ENCODE measurements around the gene PDE6D. TPM values are rescaled to one million over a fixed set of nuclear protein-coding genes. Genes with fewer than 3 reads are reported as not detected.

The PDE6D gene
- total RNA-seq, 1 donor from 2014 or later: 47.1 TPM

DNA sequence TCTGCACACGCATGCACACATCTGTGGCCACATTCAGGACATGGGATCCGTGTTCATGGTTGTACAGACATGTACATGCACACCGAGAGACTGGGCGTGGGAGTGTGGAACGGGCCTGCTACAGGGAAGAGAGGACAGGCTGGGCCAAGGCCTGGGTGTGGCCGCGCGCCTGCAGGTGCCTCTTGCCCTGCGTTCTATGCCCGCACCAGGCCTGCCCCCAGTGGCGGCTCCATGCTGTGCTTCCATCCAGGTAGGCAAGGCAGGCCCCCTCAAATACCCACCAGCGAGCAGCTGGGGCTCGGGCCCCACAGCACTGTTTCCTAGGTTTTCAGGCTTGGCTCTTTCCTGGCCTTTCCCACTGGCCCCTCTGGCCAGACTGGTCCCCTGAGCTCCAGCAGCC is 88.2 kb downstream of the PDE6D start:
- TF ChIP-seq, protein P1, sequence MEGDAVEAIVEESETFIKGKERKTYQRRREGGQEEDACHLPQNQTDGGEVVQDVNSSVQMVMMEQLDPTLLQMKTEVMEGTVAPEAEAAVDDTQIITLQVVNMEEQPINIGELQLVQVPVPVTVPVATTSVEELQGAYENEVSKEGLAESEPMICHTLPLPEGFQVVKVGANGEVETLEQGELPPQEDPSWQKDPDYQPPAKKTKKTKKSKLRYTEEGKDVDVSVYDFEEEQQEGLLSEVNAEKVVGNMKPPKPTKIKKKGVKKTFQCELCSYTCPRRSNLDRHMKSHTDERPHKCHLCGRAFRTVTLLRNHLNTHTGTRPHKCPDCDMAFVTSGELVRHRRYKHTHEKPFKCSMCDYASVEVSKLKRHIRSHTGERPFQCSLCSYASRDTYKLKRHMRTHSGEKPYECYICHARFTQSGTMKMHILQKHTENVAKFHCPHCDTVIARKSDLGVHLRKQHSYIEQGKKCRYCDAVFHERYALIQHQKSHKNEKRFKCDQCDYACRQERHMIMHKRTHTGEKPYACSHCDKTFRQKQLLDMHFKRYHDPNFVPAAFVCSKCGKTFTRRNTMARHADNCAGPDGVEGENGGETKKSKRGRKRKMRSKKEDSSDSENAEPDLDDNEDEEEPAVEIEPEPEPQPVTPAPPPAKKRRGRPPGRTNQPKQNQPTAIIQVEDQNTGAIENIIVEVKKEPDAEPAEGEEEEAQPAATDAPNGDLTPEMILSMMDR (IDR thresholded peaks at IDR 0.05; ENCODE audit: partially characterized antibody, unreplicated experiment): no peak
- H3K9me3 Mint-ChIP-seq (ENCODE audit: unreplicated experiment): no peaks in the 10 kb centered on the region
- peaks cover 5% of the 10 kb centered on the region for H3K27me3 Mint-ChIP-seq (ENCODE audit: unreplicated experiment)
- no peak overlapping the region for H3K4me3 Mint-ChIP-seq (ENCODE audit: unreplicated experiment)
- peaks cover under 1% of the 10 kb centered on the region for H3K4me1 Mint-ChIP-seq (ENCODE audit: low read depth, unreplicated experiment)
- DNase-seq: no peak
- no peaks in the 10 kb centered on the region for H3K36me3 Mint-ChIP-seq (ENCODE audit: unreplicated experiment)
- no peak overlapping the region for H3K27ac Mint-ChIP-seq (ENCODE audit: unreplicated experiment)

DNA sequence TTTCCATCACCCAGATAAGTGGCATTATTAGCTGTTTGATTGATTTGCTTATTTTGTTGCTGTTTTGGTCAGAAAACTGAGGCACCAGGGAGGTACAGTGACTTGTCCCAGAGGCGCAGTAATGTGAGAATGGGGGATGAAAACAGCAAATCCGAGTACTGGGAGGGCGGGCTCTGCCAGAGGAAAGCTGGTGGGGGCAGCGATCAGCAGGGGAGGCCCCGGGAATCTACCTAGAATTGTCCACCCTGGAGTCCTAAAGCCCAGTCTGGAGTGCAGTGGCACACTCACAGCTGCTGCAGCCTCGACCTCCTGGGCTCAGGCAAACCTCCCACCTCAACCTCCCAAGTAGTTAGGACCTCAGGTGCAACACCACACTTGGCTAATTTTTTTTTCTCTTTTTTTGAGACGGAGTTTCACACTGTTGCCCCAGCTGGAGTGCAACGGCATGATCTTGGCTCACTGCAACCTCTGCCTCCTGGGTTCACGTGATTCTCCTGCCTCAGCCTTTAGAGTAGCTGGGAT is 89.8 kb downstream of the PDE6D start:
- Mint-ChIP-seq H3K4me1 (ENCODE audit: low read depth, unreplicated experiment) (peaks cover 9% of the 10 kb centered on the region), H3K27me3 (ENCODE audit: unreplicated experiment) (peaks cover 10% of the 10 kb centered on the region), H3K4me3 (ENCODE audit: unreplicated experiment) (no peak overlapping the region), H3K36me3 (ENCODE audit: unreplicated experiment) (no peaks in the 10 kb centered on the region), H3K27ac (ENCODE audit: unreplicated experiment) (no peak overlapping the region), H3K9me3 (ENCODE audit: unreplicated experiment) (peaks cover 6% of the 10 kb centered on the region)
- no peak for DNase-seq
- TF ChIP-seq, protein P1 (IDR thresholded peaks at IDR 0.05; ENCODE audit: partially characterized antibody, unreplicated experiment): no peak

DNA sequence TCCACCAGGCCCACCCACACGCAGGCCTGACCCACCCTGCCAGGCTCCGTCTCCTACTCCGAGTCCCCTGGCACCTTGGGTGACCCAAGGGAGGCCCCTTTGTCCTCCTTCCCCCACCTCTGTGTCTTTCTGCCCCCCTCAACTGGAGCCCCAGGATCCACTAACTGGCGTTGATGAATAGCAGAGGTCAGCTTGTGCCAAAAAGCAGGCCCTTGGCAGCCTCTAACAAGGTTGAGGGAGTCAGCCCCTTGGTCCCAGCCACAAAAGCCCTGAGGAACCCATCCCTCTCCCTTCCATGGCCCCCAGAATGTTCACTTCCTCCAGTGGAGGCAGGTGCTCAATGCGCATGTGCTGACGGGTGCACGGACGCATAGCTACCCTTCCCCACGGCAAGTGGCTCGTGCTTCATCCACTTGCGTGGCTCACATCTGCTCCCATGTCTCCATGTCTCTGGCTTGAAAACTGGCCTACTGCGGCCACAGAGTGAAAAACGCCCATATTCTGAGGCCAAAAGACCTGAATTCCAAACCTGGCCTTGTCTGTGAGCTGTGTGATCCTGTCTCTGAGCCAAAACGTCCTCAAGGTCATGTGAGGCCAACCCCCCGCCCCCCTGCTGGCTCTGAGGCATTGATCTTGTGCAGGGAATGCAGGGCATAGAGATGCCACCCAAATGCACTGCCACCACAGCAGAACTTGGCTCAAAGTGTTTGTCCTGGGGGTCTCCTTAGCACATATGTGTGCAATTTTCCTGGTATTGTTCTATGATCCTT is 91.8 kb downstream of the PDE6D start:
- no peak for DNase-seq
- Mint-ChIP-seq H3K4me3 (ENCODE audit: unreplicated experiment) (no peak overlapping the region), H3K27me3 (ENCODE audit: unreplicated experiment) (peaks cover 10% of the 10 kb centered on the region)

DNA sequence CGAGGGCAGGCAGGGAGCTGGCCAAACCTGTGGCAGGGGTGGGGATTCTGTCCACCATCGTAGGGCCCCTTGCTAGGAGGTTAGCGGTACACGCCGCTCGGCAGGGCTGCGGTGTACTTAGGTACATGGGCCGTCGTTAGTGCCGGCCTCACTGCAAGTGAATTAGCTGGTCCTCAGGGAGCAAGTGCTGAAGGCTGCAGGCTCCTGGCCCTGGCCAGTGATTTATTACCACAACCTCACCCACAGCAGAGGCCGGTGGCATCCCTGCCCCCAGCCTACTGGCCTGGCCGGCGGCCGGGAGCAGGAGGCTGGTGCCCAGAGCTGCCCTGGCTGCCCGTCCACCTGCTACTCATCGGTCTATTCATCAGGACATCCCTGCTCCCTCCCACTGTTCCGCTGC is 92.4 kb downstream of the PDE6D start:
- Mint-ChIP-seq H3K4me3 (ENCODE audit: unreplicated experiment) (no peak overlapping the region), H3K27ac (ENCODE audit: unreplicated experiment) (no peak overlapping the region), H3K27me3 (ENCODE audit: unreplicated experiment) (peaks cover 8% of the 10 kb centered on the region), H3K9me3 (ENCODE audit: unreplicated experiment) (peaks cover 8% of the 10 kb centered on the region), H3K4me1 (ENCODE audit: low read depth, unreplicated experiment) (peaks cover 9% of the 10 kb centered on the region), H3K36me3 (ENCODE audit: unreplicated experiment) (no peaks in the 10 kb centered on the region)
- DNase-seq: no peak
- TF ChIP-seq, protein P1 (IDR thresholded peaks at IDR 0.05; ENCODE audit: partially characterized antibody, unreplicated experiment): no peak

More for the DNA sequence above, 91.8 kb downstream of the PDE6D start:
- H3K36me3 Mint-ChIP-seq (ENCODE audit: unreplicated experiment): no peaks in the 10 kb centered on the region
- H3K4me1 Mint-ChIP-seq (ENCODE audit: low read depth, unreplicated experiment): peaks cover 9% of the 10 kb centered on the region
- TF ChIP-seq, protein P1 (IDR thresholded peaks at IDR 0.05; ENCODE audit: partially characterized antibody, unreplicated experiment): no peak
- peaks cover 8% of the 10 kb centered on the region for H3K9me3 Mint-ChIP-seq (ENCODE audit: unreplicated experiment)
- no peak overlapping the region for H3K27ac Mint-ChIP-seq (ENCODE audit: unreplicated experiment)

DNA sequence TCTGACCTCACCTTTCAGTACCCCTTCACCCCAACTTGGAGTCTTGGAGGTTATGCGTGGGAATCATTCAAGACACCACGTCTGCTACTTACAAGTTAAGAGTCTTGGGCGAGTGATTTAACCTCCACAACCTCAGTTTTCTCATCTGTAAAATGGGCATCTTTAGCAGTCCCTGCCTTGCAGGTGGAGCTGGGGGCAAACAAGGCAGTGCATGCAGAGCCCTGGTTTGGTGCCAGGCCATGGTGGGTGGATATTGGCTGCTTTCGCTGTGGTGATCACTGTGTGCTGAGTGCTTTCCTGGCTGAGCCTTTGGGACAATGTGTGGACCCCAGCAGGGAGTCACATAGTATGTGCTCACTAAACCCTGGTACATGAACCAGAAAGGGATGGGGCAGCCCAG is 93.1 kb downstream of the PDE6D start:
- no peak for DNase-seq
- Mint-ChIP-seq H3K9me3 (ENCODE audit: unreplicated experiment) (peaks cover 8% of the 10 kb centered on the region), H3K4me3 (ENCODE audit: unreplicated experiment) (peak overlapping the region; percentile 15), H3K4me1 (ENCODE audit: low read depth, unreplicated experiment) (peaks cover 9% of the 10 kb centered on the region), H3K27me3 (ENCODE audit: unreplicated experiment) (peaks cover 8% of the 10 kb centered on the region), H3K27ac (ENCODE audit: unreplicated experiment) (peak overlapping the region; percentile 66), H3K36me3 (ENCODE audit: unreplicated experiment) (no peaks in the 10 kb centered on the region)
- TF ChIP-seq, protein P1 (IDR thresholded peaks at IDR 0.05; ENCODE audit: partially characterized antibody, unreplicated experiment): no peak
